Mesenchymal stem cell (in vitro differentiated cells and primary cell): Measurements from ENCODE around the gene SPATA31E1.

ENCODE experiments used
- DNase-seq: peaks from one replicate; pipeline ENCODE4 v3.0.0-alpha.2; 2013
- H2AFZ ChIP-seq: one replicate; pipeline ENCODE4 v1.6.1; 2013; ENCODE audit warnings: low read depth, mild to moderate bottlenecking, control low read depth, inconsistent platforms, low read length, moderate library complexity
- H2AK5ac ChIP-seq: 2 replicates; pipeline ENCODE4 v1.6.1; 2013; ENCODE audit warnings: low read length, moderate library complexity, mild to moderate bottlenecking, inconsistent platforms; ENCODE audit not compliant: severe bottlenecking
- H2BK120ac ChIP-seq: one replicate; pipeline ENCODE4 v1.6.1; 2013; ENCODE audit warnings: low read depth, mild to moderate bottlenecking, inconsistent platforms, low read length, moderate library complexity
- H2BK12ac ChIP-seq, 2 experiments: one replicate each; pipeline ENCODE4 v1.6.1; 2013; ENCODE audit warnings: inconsistent platforms in 2 of 2, low read length in 2 of 2, mild to moderate bottlenecking in 2 of 2, moderate library complexity in 2 of 2, control low read depth in 1 of 2
- H2BK15ac ChIP-seq: one replicate; pipeline ENCODE4 v1.6.1; 2013; ENCODE audit warnings: mild to moderate bottlenecking, low read depth, inconsistent platforms; ENCODE audit not compliant: poor library complexity, severe bottlenecking
- H2BK5ac ChIP-seq: 2 replicates; pipeline ENCODE4 v1.6.1; 2013; ENCODE audit warnings: low read depth, mild to moderate bottlenecking, low read length, control low read depth, inconsistent platforms; ENCODE audit not compliant: poor library complexity, severe bottlenecking
- H3K14ac ChIP-seq, 2 experiments: one replicate each; pipeline ENCODE4 v1.6.1; 2013; ENCODE audit warnings: inconsistent platforms in 2 of 2, low read length in 2 of 2, control low read depth in 1 of 2, mild to moderate bottlenecking in 1 of 2, moderate library complexity in 1 of 2
- H3K18ac ChIP-seq, 2 experiments: one replicate each; pipeline ENCODE4 v1.6.1; 2013; ENCODE audit warnings: inconsistent platforms in 2 of 2, low read length in 2 of 2, control low read depth in 1 of 2, low read depth in 1 of 2, mild to moderate bottlenecking in 1 of 2
- H3K23ac ChIP-seq, 2 experiments: one replicate each; pipeline ENCODE4 v1.6.1; 2013; ENCODE audit warnings: inconsistent platforms in 2 of 2, low read length in 2 of 2, mild to moderate bottlenecking in 2 of 2, moderate library complexity in 2 of 2, control low read depth in 1 of 2
- H3K27ac ChIP-seq: 2 replicates; pipeline ENCODE4 v1.5.1; 2013; ENCODE audit warnings: mild to moderate bottlenecking, moderate library complexity, low read length, control low read depth, inconsistent platforms; ENCODE audit not compliant: poor library complexity, severe bottlenecking
- H3K27me3 ChIP-seq, 2 experiments: 2 replicates each; pipeline versions ENCODE4 v1.6.1 to v1.7.0; 2013; ENCODE audit warnings: low read length in 2 of 2, mild to moderate bottlenecking in 2 of 2, moderate library complexity in 2 of 2, control low read depth in 1 of 2, inconsistent platforms in 1 of 2; ENCODE audit not compliant: control insufficient read depth in 1 of 2, insufficient read depth in 1 of 2
- H3K36me3 ChIP-seq, 2 experiments: 2 replicates each; pipeline versions ENCODE4 v1.6.1 to v1.7.0; 2013; ENCODE audit warnings: low read length in 2 of 2, control low read depth in 1 of 2, inconsistent platforms in 1 of 2, low read depth in 1 of 2, mild to moderate bottlenecking in 1 of 2; ENCODE audit not compliant: insufficient read depth in 2 of 2, control insufficient read depth in 1 of 2
- H3K4ac ChIP-seq, 2 experiments: one replicate each; pipeline ENCODE4 v1.6.1; 2013; ENCODE audit warnings: inconsistent platforms in 2 of 2, low read length in 2 of 2, mild to moderate bottlenecking in 2 of 2, moderate library complexity in 2 of 2, control low read depth in 1 of 2, low read depth in 1 of 2
- H3K4me1 ChIP-seq: 2 replicates; pipeline ENCODE4 v1.6.1; 2013; ENCODE audit warnings: low read depth, low read length, control low read depth; ENCODE audit not compliant: control insufficient read depth, insufficient read depth
- H3K4me2 ChIP-seq: 2 replicates; pipeline ENCODE4 v1.6.1; 2013; ENCODE audit warnings: low read length, mild to moderate bottlenecking, inconsistent platforms; ENCODE audit not compliant: poor library complexity, severe bottlenecking
- H3K4me3 ChIP-seq, 2 experiments: 2 replicates each; pipeline versions ENCODE4 v1.5.1 to v1.7.0; 2013; ENCODE audit warnings: low read length in 2 of 2, mild to moderate bottlenecking in 2 of 2, control low read depth in 1 of 2, low read depth in 1 of 2; ENCODE audit not compliant: insufficient read depth in 1 of 2
- H3K79me1 ChIP-seq: replicated peaks from 2 replicates; pipeline ENCODE4 v1.6.1; 2013; ENCODE audit warnings: mild to moderate bottlenecking, control low read depth, low read length, inconsistent platforms; ENCODE audit not compliant: poor library complexity, severe bottlenecking
- H3K9ac ChIP-seq: 2 replicates; pipeline ENCODE4 v1.7.0; 2013; ENCODE audit warnings: mild to moderate bottlenecking, low read length, moderate library complexity
- H3K9me3 ChIP-seq: 2 replicates; pipeline ENCODE4 v1.7.0; 2013; ENCODE audit warnings: mild to moderate bottlenecking, low read length; ENCODE audit not compliant: control insufficient read depth
- H4K8ac ChIP-seq: one replicate; pipeline ENCODE4 v1.6.1; 2013; ENCODE audit warnings: inconsistent platforms, mild to moderate bottlenecking, low read length, moderate library complexity
- H4K91ac ChIP-seq: one replicate; pipeline ENCODE4 v1.6.1; 2013; ENCODE audit warnings: mild to moderate bottlenecking, low read length, inconsistent platforms
- WGBS: methylation state at CpG from one replicate; pipeline ENCODE4 v1.1.7; 2013; ENCODE audit warnings: mixed read lengths; 5-methylcytosine and 5-hydroxymethylcytosine counted together

SPATA31E1 gene

GRCh38 chr9:87886933-87887505, 4.3 kb downstream of the SPATA31E1 start:
- no peak overlapping the region for H2AFZ ChIP-seq
- H2BK15ac ChIP-seq = no peak overlapping the region
- WGBS = 88% methylated on average over 12 of the region's 13 CpGs
- H3K36me3 ChIP-seq = no peaks in the 10 kb centered on the region
- H3K4ac ChIP-seq = no peak overlapping the region
- H2BK5ac ChIP-seq = no peak overlapping the region
- H3K79me1 ChIP-seq = no peaks in the 10 kb centered on the region
- no peak overlapping the region for H2BK12ac ChIP-seq
- H4K8ac ChIP-seq = no peak overlapping the region
- no peak overlapping the region for H3K14ac ChIP-seq
- no peak overlapping the region for H3K4me2 ChIP-seq
- H2AK5ac ChIP-seq = no peak overlapping the region
- H3K9me3 ChIP-seq = no peaks in the 10 kb centered on the region
- no peak overlapping the region for H4K91ac ChIP-seq
- no peak overlapping the region for H3K18ac ChIP-seq
- peaks cover 0 to 4% of the 10 kb centered on the region in 2 experiments for H3K27me3 ChIP-seq
- no peak overlapping the region for H3K27ac ChIP-seq
- H3K23ac ChIP-seq = no peak overlapping the region
- no peak for DNase-seq
- H3K9ac ChIP-seq = no peak overlapping the region
- H3K4me1 ChIP-seq = no peaks in the 10 kb centered on the region
- H2BK120ac ChIP-seq = no peak overlapping the region
- H3K4me3 ChIP-seq = no peak overlapping the region

- Histone ChIP-seq H3K14ac (no peak overlapping the region), H4K8ac (no peak overlapping the region), H2BK15ac (no peak overlapping the region), H3K27me3 (peaks cover 0 to 4% of the 10 kb centered on the region in 2 experiments), H2AFZ (no peak overlapping the region), H3K9ac (no peak overlapping the region), H3K23ac (no peak overlapping the region), H2BK120ac (no peak overlapping the region), H3K79me1 (no peaks in the 10 kb centered on the region), H2BK5ac (no peak overlapping the region), H3K18ac (no peak overlapping the region), H4K91ac (no peak overlapping the region), H2BK12ac (no peak overlapping the region), H3K4me3 (no peak overlapping the region), H3K9me3 (no peaks in the 10 kb centered on the region), H3K36me3 (no peaks in the 10 kb centered on the region), H3K4ac (no peak overlapping the region), H2AK5ac (no peak overlapping the region), H3K4me1 (no peaks in the 10 kb centered on the region), H3K4me2 (no peak overlapping the region), H3K27ac (no peak overlapping the region)
- DNase-seq = no peak
- whole genome bisulfite sequencing = 94% methylated on average over 13 of the region's 13 CpGs
Measured at GRCh38 chr9:87887661-87888480, 5.2 kb downstream of the SPATA31E1 start.

DNA sequence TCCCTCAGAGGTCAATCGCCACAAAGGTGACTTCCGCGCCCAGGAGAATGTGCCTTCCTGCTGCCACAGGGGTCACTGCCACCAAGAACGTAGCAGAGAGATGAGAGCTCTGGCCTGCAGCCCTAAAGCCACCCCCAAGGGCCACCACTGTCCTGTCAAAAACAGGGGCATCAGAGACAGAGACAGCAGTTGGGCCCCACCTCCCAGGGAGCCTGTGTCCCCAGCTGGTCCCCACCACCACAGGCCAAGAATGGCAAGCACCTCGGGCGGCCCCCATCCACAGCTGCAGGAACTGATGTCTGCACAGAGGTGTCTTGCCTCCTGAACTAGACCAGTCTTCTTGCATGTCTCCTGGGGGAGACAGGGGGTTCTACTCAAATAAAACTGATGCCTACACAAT, 5.8 kb downstream of the SPATA31E1 start:
- Histone ChIP-seq H3K79me1 (no peaks in the 10 kb centered on the region), H2AK5ac (no peak overlapping the region), H3K18ac (no peak overlapping the region), H4K91ac (no peak overlapping the region), H3K36me3 (no peaks in the 10 kb centered on the region), H2BK120ac (no peak overlapping the region), H2AFZ (no peak overlapping the region), H3K4me3 (no peak overlapping the region), H3K27ac (no peak overlapping the region), H2BK12ac (no peak overlapping the region), H2BK5ac (no peak overlapping the region), H3K4me1 (no peaks in the 10 kb centered on the region), H4K8ac (no peak overlapping the region), H3K27me3 (peaks cover 0 to 4% of the 10 kb centered on the region in 2 experiments), H3K23ac (no peak overlapping the region), H2BK15ac (no peak overlapping the region), H3K4ac (no peak overlapping the region), H3K9me3 (no peaks in the 10 kb centered on the region), H3K14ac (no peak overlapping the region), H3K9ac (no peak overlapping the region), H3K4me2 (no peak overlapping the region)
- 81% methylated on average over 6 of the region's 6 CpGs for WGBS
- DNase-seq = no peak

DNA sequence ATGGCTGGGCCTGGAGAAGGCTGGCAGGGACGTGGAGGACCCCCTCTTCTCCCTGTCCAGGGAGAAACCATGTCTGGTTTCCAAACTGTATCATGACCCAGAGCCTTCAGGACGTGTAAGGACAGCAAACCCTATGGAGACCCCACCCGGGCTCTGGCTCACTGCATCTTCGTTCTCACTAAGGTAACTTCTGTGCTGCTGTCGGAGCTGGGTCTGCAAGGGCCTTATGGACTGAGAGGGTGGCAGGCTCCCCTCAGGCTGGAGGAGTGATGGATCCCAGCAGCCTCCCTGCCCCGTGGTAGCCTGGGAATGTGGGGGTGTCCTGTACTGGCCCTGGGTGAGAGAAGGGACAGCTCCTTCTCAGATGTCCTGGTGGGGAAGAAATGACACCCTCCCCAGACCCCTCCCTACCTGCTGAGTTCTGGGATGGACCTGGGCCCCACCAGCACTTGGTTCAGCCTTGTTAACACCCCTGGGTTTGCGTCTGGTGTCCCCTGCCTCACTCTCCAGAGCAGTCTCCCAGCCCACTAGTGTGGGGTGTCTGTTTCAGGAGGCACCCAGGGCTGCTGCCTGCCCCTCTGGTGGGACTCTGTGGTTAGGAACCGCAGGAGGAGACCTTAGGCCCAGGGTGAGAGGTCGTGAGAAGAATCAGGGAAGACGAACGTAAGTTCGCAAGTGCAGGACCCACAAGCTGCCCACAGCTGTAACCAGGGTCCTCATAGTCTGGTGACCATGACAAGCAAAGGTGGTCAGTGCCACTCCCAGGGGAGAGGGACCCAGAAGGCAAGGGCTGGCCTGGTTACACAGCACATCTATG, 6.6 kb downstream of the SPATA31E1 start:
- Histone ChIP-seq H3K27me3 (peaks cover 0 to 4% of the 10 kb centered on the region in 2 experiments), H3K79me1 (no peaks in the 10 kb centered on the region), H4K8ac (no peak overlapping the region), H3K4ac (no peak overlapping the region), H4K91ac (no peak overlapping the region), H2BK5ac (no peak overlapping the region), H3K4me3 (no peak overlapping the region), H2AFZ (no peak overlapping the region), H2BK12ac (no peak overlapping the region), H3K14ac (no peak overlapping the region), H2BK15ac (no peak overlapping the region), H3K36me3 (no peaks in the 10 kb centered on the region), H2BK120ac (no peak overlapping the region), H3K9me3 (no peaks in the 10 kb centered on the region), H3K4me2 (no peak overlapping the region), H3K9ac (no peak overlapping the region), H3K23ac (no peak overlapping the region), H2AK5ac (no peak overlapping the region), H3K4me1 (no peaks in the 10 kb centered on the region), H3K27ac (no peak overlapping the region), H3K18ac (peak overlapping the region in 1 of 2 experiments; percentile 11)
- 83% methylated on average over 11 of the region's 12 CpGs for WGBS
- DNase-seq = no peak
